Ovary (tissue), 3 donors: ENCODE data around the gene VIPAS39.

Experiments used
- CTCF ChIP-seq, 3 donors: fragments of 450-650 bp in 2 of 3; fragments of 200-600 bp in 1 of 3; IDR thresholded peaks; one replicate each; pipeline versions ENCODE4 v1.5.1 to v1.8.0; 2016 to 2022; ENCODE audit warnings: antibody characterized with exemption in 3 of 3, mild to moderate bottlenecking in 1 of 3
- POLR2A ChIP-seq: fragments of 450-650 bp; IDR thresholded peaks from one replicate; pipeline ENCODE4 v1.6.1; 2017; ENCODE audit warnings: antibody characterized with exemption, mild to moderate bottlenecking, moderate library complexity
- donor health status: DM: no; HTN: no; CAD: no.

- TF ChIP-seq CTCF (IDR thresholded peaks at IDR 0.05), result no peak
- TF ChIP-seq POLR2A, result no peak
These were observed 78.7 kb downstream of the VIPAS39 start for GRCh38 chr14:77378701-77379100.
